GM19468 (cell line): ENCODE data around the gene EYA2.
"Not testable (repeated sequence)": the region's sequence is repeated elsewhere in the genome, so short reads cannot be mapped to it uniquely, and the experiment has no call there.

Source experiments
- ATAC-seq: cut with Tn5 transposase; IDR thresholded peaks from one replicate; pipeline ENCODE4 v1.9.1; 2021; ENCODE audit warnings: mild to moderate bottlenecking, moderate library complexity, moderate number of reproducible peaks; ENCODE audit not compliant: unreplicated experiment; ENCODE audit errors: extremely low read depth

Gene EYA2

DNA sequence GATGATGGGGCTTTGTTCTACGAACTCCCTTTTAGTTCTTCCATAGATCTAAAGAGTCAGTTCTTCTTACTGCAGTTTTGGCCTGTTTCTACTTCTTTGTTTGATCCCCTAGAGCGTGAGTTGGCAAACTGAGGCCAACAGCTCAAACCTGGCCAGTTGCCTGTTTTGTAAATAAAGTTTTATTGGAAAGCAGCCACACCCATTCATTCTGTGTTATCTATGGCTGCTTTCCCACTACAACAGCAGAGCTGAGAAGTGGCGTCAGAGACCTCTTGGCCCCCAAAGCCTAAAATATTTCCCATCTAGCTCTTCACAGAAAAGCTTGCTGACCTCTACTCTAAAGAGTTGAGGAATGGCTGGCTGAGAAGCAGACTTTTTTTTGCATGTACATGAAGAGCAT is 52.2 kb downstream of the EYA2 start:
- ATAC-seq = no peak

DNA sequence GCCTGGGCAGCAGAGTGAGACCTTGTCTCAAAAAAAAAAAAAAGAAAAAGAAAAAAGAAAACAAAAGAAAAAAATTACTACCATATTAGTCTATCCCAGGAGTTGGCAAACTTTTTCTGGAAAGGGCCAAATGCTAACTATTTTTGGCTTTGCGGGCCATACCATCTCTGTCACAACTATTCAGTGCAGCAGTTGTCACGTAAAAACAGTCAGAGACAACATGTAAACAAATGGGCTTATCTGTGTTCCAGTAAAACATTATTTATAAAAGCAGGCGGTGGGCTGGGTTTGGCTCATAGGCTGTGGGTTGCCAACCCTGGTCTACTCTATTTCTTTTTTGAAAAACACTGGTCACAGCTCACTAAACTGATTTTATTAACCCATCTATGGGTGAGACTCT is 53.4 kb downstream of the EYA2 start:
- ATAC-seq = no peak

DNA sequence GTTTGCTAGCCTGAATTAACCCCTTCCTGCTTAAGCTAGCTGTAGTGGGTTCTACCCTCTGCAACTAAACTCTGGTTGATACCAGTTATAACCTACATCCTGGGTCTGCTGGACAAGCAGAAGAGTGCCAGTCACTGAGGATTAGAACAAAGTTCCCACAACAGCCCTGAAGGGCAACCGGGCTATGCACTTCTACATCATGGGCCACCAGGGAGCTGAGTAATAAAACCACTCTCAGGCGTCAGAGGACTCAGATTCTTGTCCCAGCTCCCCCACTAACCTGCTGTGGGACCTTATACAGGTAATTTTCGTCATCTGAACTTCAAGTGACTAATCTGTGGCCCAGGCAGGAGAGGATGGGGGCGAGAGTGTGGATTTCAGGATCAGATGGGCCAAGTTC is 56.8 kb downstream of the EYA2 start:
- no peak for ATAC-seq

DNA sequence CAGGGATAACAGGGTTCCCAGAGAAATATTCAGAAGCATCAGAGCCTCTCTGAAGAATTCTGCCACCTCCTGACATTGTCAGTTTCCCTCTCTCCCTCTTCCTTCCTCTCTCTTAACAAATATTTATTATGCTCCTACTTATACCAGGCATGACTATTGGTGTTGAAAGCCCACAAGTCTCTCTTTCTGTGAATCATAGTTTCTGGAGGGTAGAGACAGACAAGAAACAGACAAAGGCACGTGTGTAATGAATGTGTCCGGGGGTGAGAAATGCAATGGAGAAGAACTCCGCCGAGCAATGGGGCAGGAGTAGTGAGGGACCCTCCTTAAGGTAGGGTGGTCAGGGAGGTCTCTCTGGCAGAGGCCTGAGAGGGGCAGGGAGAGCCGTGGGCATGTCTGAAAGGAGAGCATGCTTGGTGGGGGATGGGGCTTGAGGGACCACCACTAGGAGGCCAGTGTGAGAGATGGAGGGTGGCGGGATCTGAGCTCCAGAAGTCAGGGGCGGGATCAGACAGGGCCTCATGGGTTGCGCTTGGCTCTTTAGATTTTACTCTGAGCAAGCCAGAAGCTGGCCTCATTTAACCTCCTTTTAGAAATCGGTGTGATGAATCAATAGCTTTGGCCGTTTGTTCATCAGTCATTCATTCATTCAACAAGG is 57.3 kb downstream of the EYA2 start:
- ATAC-seq = no peak

DNA sequence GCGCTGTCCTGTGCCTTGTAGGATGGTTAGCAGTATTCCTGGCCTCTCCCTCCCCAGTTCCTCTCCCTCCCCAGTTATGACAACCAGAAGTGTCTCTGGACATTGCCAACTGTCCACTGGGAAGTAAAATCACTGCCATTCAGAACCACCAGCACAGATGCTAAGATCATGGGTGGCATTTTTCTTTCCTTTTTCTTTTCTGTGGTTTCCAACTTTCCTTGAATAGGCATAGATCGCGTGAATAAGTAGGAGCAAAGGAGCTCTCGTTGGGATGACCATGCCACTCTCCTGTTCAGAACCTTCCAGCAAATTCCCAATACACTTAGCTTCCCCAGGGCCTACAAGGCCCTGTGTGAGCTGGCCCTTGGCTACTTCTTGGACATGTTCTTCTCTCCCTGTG is 59.0 kb downstream of the EYA2 start:
- no peak for ATAC-seq

DNA sequence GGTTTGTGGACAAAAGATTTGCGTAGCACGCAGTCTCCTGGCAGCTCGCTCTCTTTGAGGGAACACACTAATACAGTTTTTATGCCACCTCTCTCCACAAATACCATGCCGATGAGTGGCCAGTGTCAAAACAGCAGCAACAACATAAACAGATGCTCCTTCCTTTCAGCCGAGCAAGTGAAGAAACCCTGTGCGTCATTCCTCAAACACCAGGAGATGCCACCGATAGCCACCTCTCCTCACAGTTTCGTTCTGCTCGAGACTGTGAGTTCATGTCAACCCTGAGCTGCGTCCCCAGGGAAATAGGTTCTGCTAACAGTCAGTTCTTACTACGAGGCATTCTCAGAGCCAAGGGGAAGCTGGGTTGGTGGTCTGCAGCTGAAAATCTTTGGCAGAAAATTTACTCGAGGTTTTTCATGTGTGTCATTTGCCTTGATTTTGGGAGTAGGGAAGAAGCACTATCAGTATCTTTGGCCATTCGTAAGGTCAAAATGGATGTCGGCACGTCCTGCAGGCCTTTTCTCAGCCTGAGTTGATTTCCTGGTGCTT is 59.9 kb downstream of the EYA2 start:
- no peak for ATAC-seq

DNA sequence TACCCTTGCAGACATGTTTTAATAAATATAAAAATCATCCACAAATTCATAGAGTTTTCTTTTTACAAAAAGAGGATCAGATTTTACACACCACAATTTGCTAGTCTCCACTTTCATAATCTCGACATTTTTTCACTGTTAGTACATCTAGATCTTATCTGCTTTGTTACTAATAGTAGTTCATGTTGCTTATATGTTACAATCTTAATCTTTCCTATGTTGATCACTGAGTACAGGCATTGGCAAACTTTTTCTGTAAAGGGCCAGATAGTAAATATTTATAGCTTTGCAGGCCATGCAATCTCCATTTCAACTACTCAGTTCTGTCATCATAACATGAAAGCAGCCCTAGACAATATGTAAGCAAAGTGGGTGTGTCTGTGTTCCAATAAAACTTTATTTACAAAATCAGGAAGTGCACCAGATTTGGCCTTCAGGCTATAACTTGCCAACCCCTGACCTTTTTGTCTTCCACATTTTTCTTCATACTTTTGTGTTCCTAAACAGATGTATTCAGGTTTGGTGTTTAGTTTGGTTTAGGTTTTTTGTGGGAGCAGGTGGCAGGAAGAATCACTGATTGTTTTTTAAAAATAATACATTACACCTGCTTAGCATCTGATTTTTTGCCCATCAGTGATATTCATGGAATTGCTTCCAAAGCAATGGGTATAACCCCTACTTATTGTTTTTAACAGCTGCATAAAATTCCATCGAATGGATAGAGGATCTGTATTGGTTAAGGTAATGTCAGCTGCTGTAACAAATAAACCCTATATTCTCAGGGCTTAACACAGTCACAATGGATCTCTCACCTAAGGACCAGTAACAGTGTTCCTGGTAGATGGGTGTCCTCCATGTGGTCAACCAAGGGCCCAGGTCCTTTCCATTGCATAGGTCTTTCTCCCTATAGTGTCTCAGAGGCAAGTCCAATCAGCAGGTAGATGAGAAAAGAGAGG is 61.2 kb downstream of the EYA2 start:
- no peak for ATAC-seq

DNA sequence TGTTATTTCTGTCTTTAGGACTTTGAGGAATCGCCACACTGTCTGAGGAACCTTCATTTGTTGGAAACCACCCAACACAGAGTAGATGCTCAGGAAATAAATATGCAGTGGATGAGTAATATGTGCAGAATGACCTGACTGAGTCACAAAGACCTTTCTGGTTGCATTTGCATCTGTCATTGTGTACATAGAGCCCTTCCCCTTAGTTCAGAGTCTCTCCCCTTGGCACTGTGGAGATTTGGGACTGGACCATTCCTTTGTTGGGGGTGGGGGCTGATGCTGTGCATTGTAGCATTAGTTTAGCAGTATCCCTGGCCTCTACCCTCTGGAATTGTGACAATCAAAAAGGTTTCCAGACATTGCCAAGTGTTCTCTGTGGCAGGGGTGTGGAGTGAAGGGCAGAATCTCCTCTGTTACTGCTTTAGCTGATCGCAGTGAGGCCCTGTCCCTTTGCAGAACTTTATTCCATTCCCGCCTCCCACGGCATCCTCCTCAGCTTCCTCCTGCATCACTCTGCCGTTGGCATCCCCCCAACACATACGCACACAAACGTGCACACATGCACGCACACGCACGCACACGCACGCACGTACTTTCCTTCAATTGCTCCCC is 64.5 kb downstream of the EYA2 start:
- no peak for ATAC-seq

DNA sequence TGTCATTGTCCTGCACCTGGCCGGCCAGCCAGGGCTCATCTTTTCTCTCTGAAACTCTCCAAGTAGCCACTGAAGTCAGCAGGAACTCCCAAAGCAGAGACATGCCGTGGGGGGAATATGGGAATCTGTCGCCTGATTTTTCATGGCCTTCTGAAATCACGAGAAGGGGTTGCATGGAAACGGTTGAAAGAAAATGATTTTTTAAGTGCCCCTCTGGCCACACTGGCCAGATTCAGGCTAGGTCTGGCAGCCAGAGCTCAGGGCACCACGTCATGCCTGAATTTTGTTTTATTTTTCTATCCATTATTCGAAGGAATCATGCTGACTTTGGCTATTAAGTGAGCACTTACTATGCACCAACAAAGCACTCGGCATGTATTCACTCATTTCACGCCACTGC is 65.2 kb downstream of the EYA2 start:
- no peak for ATAC-seq

DNA sequence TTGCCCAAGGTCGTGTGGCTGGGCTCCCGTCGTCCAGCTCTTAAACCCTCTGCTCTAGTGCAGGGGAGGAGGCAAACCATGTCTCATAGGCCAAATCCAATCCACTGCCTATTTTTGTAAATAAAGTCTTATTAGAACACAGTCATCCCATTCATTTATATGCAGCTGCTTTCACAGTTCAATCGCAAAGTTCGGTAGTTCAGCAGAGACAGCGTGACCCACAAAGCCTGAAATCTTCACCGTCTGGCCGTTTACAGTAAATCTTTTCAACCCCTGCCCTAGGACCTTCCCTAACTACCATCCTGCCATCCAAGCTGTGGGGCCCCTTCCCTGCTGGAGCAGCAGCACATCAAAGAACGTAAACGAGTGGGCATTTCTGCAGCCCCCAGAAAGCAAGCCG is 65.9 kb downstream of the EYA2 start:
- no peak for ATAC-seq

DNA sequence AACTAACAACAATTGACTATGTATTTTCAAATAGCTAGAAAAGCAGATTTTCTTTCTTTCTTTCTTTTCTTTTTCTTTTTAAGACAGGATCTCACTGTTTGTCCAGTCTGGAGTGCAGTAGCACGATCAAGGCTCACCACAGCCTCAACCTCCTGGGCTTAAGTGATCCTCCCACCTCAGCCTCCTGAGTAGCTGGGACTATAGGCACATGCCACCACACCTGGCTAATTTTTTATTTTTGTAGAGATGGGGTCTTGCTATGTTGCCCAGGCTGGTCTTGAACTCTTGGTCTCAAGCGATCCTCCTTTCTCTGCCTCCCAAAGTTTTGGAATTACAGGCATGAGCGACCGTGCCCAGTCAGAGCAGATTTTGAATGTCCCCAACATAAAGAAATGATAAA is 67.3 kb downstream of the EYA2 start:
- ATAC-seq = not testable (repeated sequence)

DNA sequence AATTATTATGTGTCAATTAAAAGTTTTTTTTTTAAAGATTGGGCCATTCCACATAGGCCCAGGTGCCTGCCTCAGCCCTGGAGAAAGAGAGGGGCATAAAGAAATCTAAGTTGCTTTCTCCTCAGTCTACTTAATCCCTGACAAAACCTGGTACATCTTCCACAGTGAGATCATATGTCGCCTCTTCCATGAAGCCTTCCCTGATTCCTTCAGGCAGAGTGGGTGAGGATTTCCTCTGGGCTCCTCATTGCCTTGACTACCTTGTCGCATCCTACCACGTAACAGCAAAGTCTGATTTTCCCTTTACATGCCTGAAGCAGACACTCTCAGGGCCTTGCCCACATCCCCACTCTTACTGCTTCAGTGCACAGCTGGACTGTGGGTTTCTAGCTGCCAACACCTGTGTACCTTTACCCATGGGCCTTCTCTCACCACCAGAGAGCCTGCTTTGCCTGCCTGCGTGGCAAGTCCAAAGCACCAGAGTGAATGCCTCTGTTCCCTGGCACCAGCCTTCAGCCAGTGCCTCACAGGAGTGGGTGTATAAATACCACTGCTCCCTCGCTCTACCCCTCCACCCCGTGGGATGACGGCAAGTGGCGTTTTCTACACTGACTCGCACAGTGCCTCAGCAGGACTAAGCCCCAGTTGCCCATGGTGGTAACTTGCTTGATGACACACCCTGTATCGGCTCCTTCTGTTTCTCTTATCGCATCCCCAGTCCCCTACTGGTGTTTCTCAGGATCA is 68.0 kb downstream of the EYA2 start:
- ATAC-seq = no peak

DNA sequence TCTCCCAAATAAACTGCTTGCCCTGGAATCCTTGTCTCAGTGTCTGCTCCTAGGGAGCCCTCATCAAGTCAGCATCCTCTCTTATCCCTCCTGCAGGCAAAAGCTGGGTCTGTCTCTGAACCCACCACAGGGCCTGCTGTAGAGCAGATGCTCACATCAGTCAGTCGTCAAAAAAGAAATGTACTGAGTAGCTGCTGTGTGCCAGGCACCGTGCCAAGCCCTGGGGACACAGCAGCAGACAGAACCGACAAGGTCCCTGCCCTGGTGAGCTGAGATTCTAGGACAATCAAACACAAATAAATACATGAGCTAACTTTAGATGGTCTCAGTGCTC is 68.5 kb downstream of the EYA2 start:
- no peak for ATAC-seq

DNA sequence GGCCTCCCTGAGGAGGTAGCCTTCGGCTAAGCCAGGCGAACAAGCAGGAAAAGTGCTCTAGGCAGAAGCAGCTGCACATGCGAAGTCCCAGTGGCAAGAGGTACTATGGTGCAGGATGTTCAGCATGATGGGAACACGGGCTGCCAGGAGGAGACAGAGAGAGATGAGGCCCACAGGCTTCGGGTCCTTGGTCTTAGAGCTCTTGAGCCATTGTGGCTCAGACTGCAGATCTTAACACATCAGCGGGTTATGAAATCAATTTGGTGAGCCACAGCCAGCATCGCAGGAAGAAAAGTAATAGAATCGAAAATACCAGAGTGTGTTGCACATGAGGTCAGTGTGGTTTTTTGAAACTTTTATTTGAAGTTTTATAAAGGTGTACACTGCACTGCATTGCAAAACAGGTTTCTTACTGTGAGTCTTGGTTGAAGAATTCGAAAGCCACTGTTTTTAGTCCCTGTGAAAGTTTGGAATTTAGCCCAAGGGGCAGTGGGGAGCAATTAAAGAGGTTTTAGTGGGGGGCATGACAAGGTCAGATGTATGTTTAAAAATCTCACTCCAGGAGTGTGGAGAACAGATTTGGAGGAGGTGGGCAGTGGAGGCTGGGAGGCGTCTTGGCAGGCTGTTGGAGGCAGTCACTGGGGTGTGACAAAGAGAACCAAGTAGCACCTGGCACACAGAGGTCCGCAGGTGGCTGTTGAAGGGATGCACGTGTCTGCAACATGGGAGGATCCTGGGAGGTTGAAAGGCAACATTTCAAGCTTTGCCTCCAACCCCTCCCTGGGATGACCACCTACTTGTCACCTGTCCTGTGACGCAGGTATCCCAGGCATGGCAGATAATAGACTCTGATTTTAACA is 69.3 kb downstream of the EYA2 start:
- no peak for ATAC-seq

DNA sequence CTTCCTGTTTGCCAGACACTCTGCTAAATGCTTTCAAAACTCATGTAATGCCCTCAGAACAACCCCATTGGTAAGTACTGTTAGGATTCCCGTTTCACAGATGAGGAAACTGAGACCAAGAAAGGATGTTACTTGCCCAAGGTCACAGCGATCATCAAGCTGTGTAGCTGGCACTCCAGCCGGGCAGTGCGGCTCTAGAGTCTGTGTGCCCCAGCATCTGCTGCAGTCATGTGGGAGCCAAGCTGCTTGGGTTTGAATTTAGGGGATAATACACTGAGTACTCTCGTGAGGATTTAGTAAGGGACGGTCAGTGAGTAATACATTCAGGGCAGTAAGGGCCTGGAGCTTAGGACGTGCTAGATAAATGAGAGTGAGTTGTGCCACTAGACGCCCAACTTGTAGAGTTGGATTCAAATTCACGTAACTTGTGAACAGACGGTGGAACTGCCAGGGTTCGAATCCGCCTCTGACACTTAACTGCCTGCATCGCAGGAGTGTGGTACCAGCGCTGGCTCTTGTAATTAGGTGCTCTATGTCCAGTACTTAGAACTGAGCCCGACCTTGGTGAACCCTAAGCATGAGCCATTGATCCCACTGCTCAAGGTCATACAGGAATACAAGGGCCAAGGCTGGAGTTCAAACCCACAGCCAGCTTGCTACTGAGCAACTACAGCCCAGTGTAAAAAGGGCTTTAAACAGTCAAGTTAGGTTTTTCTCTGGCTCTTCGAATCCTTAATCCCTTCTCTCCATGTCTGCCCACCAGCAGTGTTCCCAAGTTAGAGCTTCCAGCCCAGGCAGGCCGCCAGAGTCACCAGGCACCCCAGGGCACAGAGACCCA is 70.2 kb downstream of the EYA2 start:
- ATAC-seq = no peak

DNA sequence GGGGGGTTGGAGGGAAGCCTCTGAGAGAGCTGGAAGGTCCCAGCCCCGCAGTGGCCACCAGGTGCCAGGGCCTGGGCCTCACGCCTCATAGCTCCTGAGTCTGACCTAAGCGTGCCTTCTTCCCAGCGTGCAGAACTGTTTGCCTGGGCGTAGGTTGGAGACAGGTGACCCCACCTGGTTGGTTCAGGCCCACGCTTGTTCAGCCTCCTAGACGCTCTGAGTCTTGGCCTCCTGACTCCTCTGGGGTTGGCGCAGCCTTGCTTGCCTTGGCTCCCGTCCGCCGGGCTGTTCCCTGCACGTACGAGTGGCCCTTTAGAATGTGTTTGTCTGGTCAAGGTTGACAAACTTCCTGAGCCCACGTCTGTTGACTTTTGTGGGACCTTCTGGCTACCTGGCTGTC is 70.8 kb downstream of the EYA2 start:
- no peak for ATAC-seq

DNA sequence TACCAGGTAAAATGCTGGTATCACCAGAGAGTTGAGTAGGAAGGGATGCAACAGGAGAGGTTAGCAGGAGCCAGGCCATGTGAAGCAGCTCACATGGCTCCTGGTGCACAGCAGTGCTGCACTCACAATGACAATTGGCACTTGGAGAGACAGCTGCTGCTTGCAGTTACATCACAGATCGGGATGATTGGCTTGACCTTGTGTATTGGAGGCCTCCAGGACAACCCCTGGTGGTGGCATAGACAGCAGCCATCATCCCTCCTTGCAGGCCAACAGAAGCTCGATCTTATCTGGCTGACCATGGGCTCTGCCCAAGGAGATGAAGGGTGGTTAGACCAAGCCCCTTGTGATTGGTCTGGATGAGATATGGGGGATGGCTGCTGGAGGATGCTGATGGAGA is 73.0 kb downstream of the EYA2 start:
- ATAC-seq = no peak

DNA sequence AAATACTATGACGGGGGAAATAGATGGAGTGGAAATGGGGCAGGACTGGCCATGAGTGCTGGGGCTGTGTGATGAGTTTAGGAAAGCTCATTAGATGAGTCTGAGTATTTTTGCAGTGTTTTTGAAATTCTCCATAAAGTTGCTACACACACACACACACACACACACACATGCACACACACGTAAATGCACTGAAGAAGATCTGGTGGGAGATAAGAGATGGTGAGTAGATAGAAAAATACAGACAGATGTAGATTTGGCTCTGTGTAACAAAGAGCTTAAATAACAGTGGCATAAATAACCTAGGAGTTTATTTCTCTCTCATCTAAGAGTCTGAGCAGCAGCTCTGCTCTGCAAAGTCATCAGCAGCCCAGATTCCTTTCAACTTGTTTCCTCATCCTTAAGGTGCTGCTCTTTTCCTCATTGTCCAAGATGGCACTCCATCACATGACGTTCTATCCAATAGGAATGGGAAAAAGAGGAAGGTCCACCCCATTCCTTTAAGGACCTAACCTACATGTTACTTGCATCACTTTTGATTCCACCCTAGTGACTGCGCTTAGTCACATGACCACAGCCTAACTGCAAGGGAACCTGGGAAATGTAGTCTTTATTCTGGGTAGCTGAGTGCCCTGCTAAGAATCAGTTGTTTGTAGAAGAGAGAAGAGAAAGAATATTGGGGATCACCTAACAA is 76.4 kb downstream of the EYA2 start:
- no peak for ATAC-seq
